PC-3 (cell line): ENCODE results near the gene SNRPA1. TPM values are rescaled to one million over a fixed set of nuclear protein-coding genes. Genes with fewer than 3 reads are reported as not detected.

Experiments
- ATAC-seq: fragments of 200-7000 bp; cut with Tn5 transposase; 2 replicates; pipeline ENCODE4 v1.9.1; 2020; ENCODE audit warnings: mild to moderate bottlenecking, moderate library complexity
- BruUV-seq: library from RNA; stranded (reverse); fragments of 400-500 nt; replicated peaks from 2 replicates; lab custom pipeline; 2021; lab: Mats Ljungman, UMichigan
- CTCF ChIA-PET: fragments of 300-600 bp; sonication (Branson Sonifier 250); formaldehyde crosslinking; loops from one replicate; lab custom pipeline; 2022; ENCODE audit warnings: antibody characterized with exemption; lab: Charles Lee
- POLR2A ChIA-PET: fragments of 300-600 bp; sonication (Branson Sonifier 250); formaldehyde crosslinking; loops from one replicate; lab custom pipeline; 2022; ENCODE audit warnings: antibody characterized with exemption; ENCODE audit not compliant: unreplicated experiment; lab: Charles Lee
- DNase-seq: peaks from one replicate; pipeline ENCODE4 v3.0.0-alpha.2; 2015
- H2AFZ ChIP-seq: fragments of 300-600 bp; sonication (generic); 2 replicates; pipeline ENCODE4 v1.6.0; 2016; ENCODE audit warnings: antibody characterized with exemption, low read length
- H3F3A ChIP-seq: fragments of 300-600 bp; sonication (generic); one replicate; pipeline ENCODE4 v1.6.0; 2017; ENCODE audit warnings: antibody characterized with exemption, low read length, control low read depth, mild to moderate bottlenecking; ENCODE audit not compliant: unreplicated experiment
- H3K27ac ChIP-seq: fragments of 300-600 bp; sonication (generic); 2 replicates; pipeline ENCODE4 v1.5.1; 2016; ENCODE audit warnings: mild to moderate bottlenecking, low read length
- H3K27me3 ChIP-seq: fragments of 300-600 bp; sonication (generic); 2 replicates; pipeline ENCODE4 v1.6.1; 2016; ENCODE audit warnings: low read length, mixed read lengths
- H3K36me3 ChIP-seq: fragments of 300-600 bp; sonication (generic); 2 replicates; pipeline ENCODE4 v1.6.1; 2016; ENCODE audit warnings: low read depth, mixed run types, low read length, mixed read lengths
- H3K4me1 ChIP-seq: fragments of 300-600 bp; sonication (generic); 2 replicates; pipeline ENCODE4 v1.5.1; 2016; ENCODE audit warnings: low read length; ENCODE audit not compliant: insufficient read depth
- H3K4me2 ChIP-seq: fragments of 300-600 bp; sonication (generic); 2 replicates; pipeline ENCODE4 v1.6.0; 2016; ENCODE audit warnings: low read length
- H3K4me3 ChIP-seq: fragments of 300-600 bp; sonication (generic); 2 replicates; pipeline ENCODE4 v1.5.1; 2016; ENCODE audit warnings: mild to moderate bottlenecking, low read length, mixed read lengths
- H3K79me2 ChIP-seq: fragments of 300-600 bp; sonication (generic); 2 replicates; pipeline ENCODE4 v1.6.1; 2017; ENCODE audit warnings: low read length, mixed read lengths
- H3K9ac ChIP-seq: fragments of 300-600 bp; sonication (generic); 2 replicates; pipeline ENCODE4 v1.6.0; 2016; ENCODE audit warnings: mild to moderate bottlenecking, low read length
- H3K9me2 ChIP-seq: fragments of 300-600 bp; sonication (generic); replicated peaks from 2 replicates; pipeline ENCODE4 v1.6.1; 2016; ENCODE audit warnings: mixed run types, low read length, mixed read lengths
- H3K9me3 ChIP-seq: fragments of 300-600 bp; sonication (generic); 2 replicates; pipeline ENCODE4 v1.6.1; 2016; ENCODE audit warnings: low read length, mixed read lengths
- H4K20me1 ChIP-seq: fragments of 300-600 bp; sonication (generic); 2 replicates; pipeline ENCODE4 v1.6.1; 2016; ENCODE audit warnings: low read length, mixed read lengths
- EZH2 ChIP-seq: fragments of 300-600 bp; sonication (generic); IDR thresholded peaks from one replicate; pipeline ENCODE4 v1.6.1; 2017; ENCODE audit warnings: antibody characterized with exemption, mild to moderate bottlenecking, low read length; ENCODE audit not compliant: unreplicated experiment
- EZH2phosphoT487 ChIP-seq: fragments of 300-600 bp; sonication (generic); IDR thresholded peaks from 2 replicates; pipeline ENCODE4 v1.6.1; 2018; ENCODE audit warnings: mild to moderate bottlenecking, antibody characterized with exemption, low read length, borderline replicate concordance
- intact Hi-C: fragments of 100-400 bp; cut with micrococcal nuclease; formaldehyde crosslinking; loops from 2 replicates; pipeline ENCODE4 v1.9.0; 2023
- total RNA-seq: library from RNA; depleted of rRNA; stranded (reverse); fragments of >200 nt; gene quantifications from 2 replicates; pipeline ENCODE4 v1.2.3, GENCODE V29; 2014
- TF ChIP-seq, protein P1 (sequence below): fragments of 300-600 bp; sonication (generic); conservative IDR thresholded peaks from 2 replicates; pipeline ENCODE4 v1.5.1; 2017; ENCODE audit warnings: antibody characterized with exemption, low read depth, mild to moderate bottlenecking, low read length

Gene SNRPA1
- total RNA-seq, 1 experiment from 2014 or later = 66.1 TPM

GRCh38 chr15:101276501-101277037 is 18.5 kb downstream of the SNRPA1 start:
- Histone ChIP-seq H3F3A (no peaks in the 10 kb centered on the region), H3K4me2 (peak overlapping the region; percentile 84), H3K27me3 (no peaks in the 10 kb centered on the region), H3K4me3 (peak overlapping the region; percentile 81), H2AFZ (peak overlapping the region; percentile 84), H4K20me1 (no peaks in the 10 kb centered on the region), H3K27ac (peak overlapping the region; percentile 20), H3K9ac (peak overlapping the region; percentile 91), H3K79me2 (peaks cover 24% of the 10 kb centered on the region), H3K9me3 (no peaks in the 10 kb centered on the region), H3K4me1 (0 out of 2 replicates have a peak, but pooled peaks cover 13% of the 10 kb centered on the region), H3K9me2 (no peaks in the 10 kb centered on the region), H3K36me3 (peaks cover 40% of the 10 kb centered on the region)
- ATAC-seq = peak; percentile 30
- POLR2A ChIA-PET = no interaction called here
- intact Hi-C loops = no loop called here
- TF ChIP-seq, protein P1, sequence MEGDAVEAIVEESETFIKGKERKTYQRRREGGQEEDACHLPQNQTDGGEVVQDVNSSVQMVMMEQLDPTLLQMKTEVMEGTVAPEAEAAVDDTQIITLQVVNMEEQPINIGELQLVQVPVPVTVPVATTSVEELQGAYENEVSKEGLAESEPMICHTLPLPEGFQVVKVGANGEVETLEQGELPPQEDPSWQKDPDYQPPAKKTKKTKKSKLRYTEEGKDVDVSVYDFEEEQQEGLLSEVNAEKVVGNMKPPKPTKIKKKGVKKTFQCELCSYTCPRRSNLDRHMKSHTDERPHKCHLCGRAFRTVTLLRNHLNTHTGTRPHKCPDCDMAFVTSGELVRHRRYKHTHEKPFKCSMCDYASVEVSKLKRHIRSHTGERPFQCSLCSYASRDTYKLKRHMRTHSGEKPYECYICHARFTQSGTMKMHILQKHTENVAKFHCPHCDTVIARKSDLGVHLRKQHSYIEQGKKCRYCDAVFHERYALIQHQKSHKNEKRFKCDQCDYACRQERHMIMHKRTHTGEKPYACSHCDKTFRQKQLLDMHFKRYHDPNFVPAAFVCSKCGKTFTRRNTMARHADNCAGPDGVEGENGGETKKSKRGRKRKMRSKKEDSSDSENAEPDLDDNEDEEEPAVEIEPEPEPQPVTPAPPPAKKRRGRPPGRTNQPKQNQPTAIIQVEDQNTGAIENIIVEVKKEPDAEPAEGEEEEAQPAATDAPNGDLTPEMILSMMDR = peak; percentile 54
- no peak for TF ChIP-seq EZH2phosphoT487
- DNase-seq = peak; percentile 37
- CTCF ChIA-PET = no interaction called here
- BruUV-seq = TSS peak; percentile 39

GRCh38 chr15:101275018-101275417 is 20.0 kb downstream of the SNRPA1 start:
- ChIA-PET CTCF (no interaction called here), POLR2A (no interaction called here)
- Histone ChIP-seq H3K4me3 (no peak overlapping the region), H3K4me1 (0 out of 2 replicates have a peak, but pooled peaks cover 13% of the 10 kb centered on the region), H3K9ac (no peak overlapping the region), H3K27ac (no peak overlapping the region), H3K9me3 (no peaks in the 10 kb centered on the region), H3K79me2 (peaks cover 24% of the 10 kb centered on the region), H4K20me1 (no peaks in the 10 kb centered on the region), H3K9me2 (no peaks in the 10 kb centered on the region), H3F3A (no peaks in the 10 kb centered on the region), H3K36me3 (peaks cover 50% of the 10 kb centered on the region), H2AFZ (no peak overlapping the region), H3K4me2 (no peak overlapping the region), H3K27me3 (no peaks in the 10 kb centered on the region)
- intact Hi-C loops = no loop called here
- no peak for TF ChIP-seq EZH2phosphoT487
- TF ChIP-seq, protein P1 = no peak
- no peak for TF ChIP-seq EZH2
- no TSS peak for BruUV-seq
- no peak for DNase-seq
- no peak for ATAC-seq

- POLR2A ChIA-PET = no interaction called here
- H3K79me2 ChIP-seq = peaks cover 24% of the 10 kb centered on the region
- ATAC-seq = no peak
- no peaks in the 10 kb centered on the region for H3K9me2 ChIP-seq
- no peaks in the 10 kb centered on the region for H3K9me3 ChIP-seq
- H3K36me3 ChIP-seq = peaks cover 54% of the 10 kb centered on the region
- no peak for DNase-seq
- no peak overlapping the region for H3K4me3 ChIP-seq
- TF ChIP-seq EZH2 (no peak), EZH2phosphoT487 (no peak)
- TF ChIP-seq, protein P1 = no peak
- no peak overlapping the region for H3K27ac ChIP-seq
- no peaks in the 10 kb centered on the region for H4K20me1 ChIP-seq
- H3K9ac ChIP-seq = no peak overlapping the region
- intact Hi-C loops = no loop called here
- no peaks in the 10 kb centered on the region for H3K27me3 ChIP-seq
- H3K4me1 ChIP-seq = 0 out of 2 replicates have a peak, but pooled peaks cover 13% of the 10 kb centered on the region
- BruUV-seq = no TSS peak
- CTCF ChIA-PET = no interaction called here
- H2AFZ ChIP-seq = no peak overlapping the region
- no peak overlapping the region for H3K4me2 ChIP-seq
- no peaks in the 10 kb centered on the region for H3F3A ChIP-seq
These were observed 21.5 kb downstream of the SNRPA1 start for GRCh38 chr15:101273534-101273933.
